NT2/D1 (cell line): Measurements from ENCODE around the gene SLC1A2.
A peak's percentile ranks its signal among the peaks of the same experiment; 100 is the strongest.

Source experiments
- DNase-seq: peaks from one replicate; pipeline ENCODE4 v3.0.0-alpha.2; 2011; ENCODE audit warnings: low read depth, low spot score
- H3K27me3 ChIP-seq: 2 replicates; pipeline ENCODE4 v1.6.0; 2011; ENCODE audit warnings: mild to moderate bottlenecking; ENCODE audit not compliant: insufficient read length, insufficient read depth
- H3K36me3 ChIP-seq: 2 replicates; pipeline ENCODE4 v1.6.1; 2011; ENCODE audit warnings: mild to moderate bottlenecking, low read length, mixed read lengths; ENCODE audit not compliant: insufficient read depth, insufficient read length
- H3K4me1 ChIP-seq: 2 replicates; pipeline ENCODE4 v1.5.1; 2011; ENCODE audit not compliant: insufficient read depth, insufficient read length
- H3K4me3 ChIP-seq: 2 replicates; pipeline ENCODE4 v1.5.1; 2011; ENCODE audit warnings: low read depth; ENCODE audit not compliant: insufficient read length
- H3K9ac ChIP-seq: 2 replicates; pipeline ENCODE4 v1.6.0; 2011; ENCODE audit warnings: low read depth; ENCODE audit not compliant: insufficient read length
- H3K9me3 ChIP-seq: 2 replicates; pipeline ENCODE4 v1.5.1; 2011; ENCODE audit warnings: mild to moderate bottlenecking, low read length; ENCODE audit not compliant: insufficient read depth
- SUZ12 ChIP-seq: IDR thresholded peaks from 2 replicates; pipeline ENCODE4 v1.6.1; 2011; ENCODE audit not compliant: insufficient read length, insufficient read depth; ENCODE audit errors: extremely low read depth
- YY1 ChIP-seq: IDR thresholded peaks from 2 replicates; pipeline ENCODE4 v1.6.1; 2011; ENCODE audit not compliant: insufficient read length, insufficient read depth
- ZNF274 ChIP-seq: IDR thresholded peaks from 2 replicates; pipeline ENCODE4 v1.6.1; 2011; ENCODE audit warnings: mild to moderate bottlenecking, low read depth, low read length

SLC1A2 gene

GRCh38 chr11:35346472-35347156, 72.7 kb downstream of the SLC1A2 start:
- no peak for TF ChIP-seq YY1
- no peak for TF ChIP-seq SUZ12
- TF ChIP-seq ZNF274: no peak
- Histone ChIP-seq H3K4me1 (peaks cover 3% of the 10 kb centered on the region), H3K36me3 (no peaks in the 10 kb centered on the region), H3K4me3 (no peak overlapping the region), H3K9me3 (no peaks in the 10 kb centered on the region; the same call in 1 of the 2 replicates), H3K9ac (no peak overlapping the region), H3K27me3 (no peaks in the 10 kb centered on the region)
- no peak for DNase-seq

GRCh38 chr11:35344681-35345574, 74.4 kb downstream of the SLC1A2 start:
- H3K36me3 ChIP-seq: no peaks in the 10 kb centered on the region
- no peak overlapping the region for H3K4me3 ChIP-seq
- H3K9ac ChIP-seq: no peak overlapping the region
- TF ChIP-seq ZNF274 (no peak), YY1 (no peak), SUZ12 (no peak)
- H3K9me3 ChIP-seq: no peaks in the 10 kb centered on the region; the same call in 1 of the 2 replicates
- H3K27me3 ChIP-seq: no peaks in the 10 kb centered on the region
- DNase-seq: peak; percentile 32
- H3K4me1 ChIP-seq: peaks cover 3% of the 10 kb centered on the region

- Histone ChIP-seq H3K4me3 (no peak overlapping the region), H3K9ac (no peak overlapping the region), H3K4me1 (peaks cover 3% of the 10 kb centered on the region), H3K9me3 (no peaks in the 10 kb centered on the region), H3K36me3 (no peaks in the 10 kb centered on the region), H3K27me3 (no peaks in the 10 kb centered on the region)
- TF ChIP-seq ZNF274: no peak
- no peak for DNase-seq
Observed at GRCh38 chr11:35343033-35343598, 76.2 kb downstream of the SLC1A2 start.

GRCh38 chr11:35340715-35341114, 78.6 kb downstream of the SLC1A2 start:
- H3K27me3 ChIP-seq: no peaks in the 10 kb centered on the region
- no peaks in the 10 kb centered on the region for H3K36me3 ChIP-seq
- H3K4me3 ChIP-seq: no peak overlapping the region
- no peak overlapping the region for H3K9ac ChIP-seq
- H3K9me3 ChIP-seq: no peaks in the 10 kb centered on the region
- peaks cover 3% of the 10 kb centered on the region for H3K4me1 ChIP-seq
- no peak for DNase-seq
- TF ChIP-seq YY1 (no peak), ZNF274 (no peak), SUZ12 (no peak)

GRCh38 chr11:35340071-35340470, 79.3 kb downstream of the SLC1A2 start:
- H3K9ac ChIP-seq: no peak overlapping the region
- TF ChIP-seq YY1 (no peak), ZNF274 (no peak), SUZ12 (no peak)
- peaks cover 2% of the 10 kb centered on the region for H3K4me1 ChIP-seq
- DNase-seq: no peak
- no peak overlapping the region for H3K4me3 ChIP-seq
- no peaks in the 10 kb centered on the region for H3K27me3 ChIP-seq
- H3K9me3 ChIP-seq: no peaks in the 10 kb centered on the region
- H3K36me3 ChIP-seq: no peaks in the 10 kb centered on the region

GRCh38 chr11:35338921-35339320, 80.4 kb downstream of the SLC1A2 start:
- no peaks in the 10 kb centered on the region for H3K9me3 ChIP-seq
- no peak for DNase-seq
- H3K27me3 ChIP-seq: no peaks in the 10 kb centered on the region
- H3K9ac ChIP-seq: no peak overlapping the region
- no peaks in the 10 kb centered on the region for H3K4me1 ChIP-seq
- no peaks in the 10 kb centered on the region for H3K36me3 ChIP-seq
- no peak overlapping the region for H3K4me3 ChIP-seq
- TF ChIP-seq ZNF274 (no peak), YY1 (no peak), SUZ12 (no peak)

- Histone ChIP-seq H3K9me3 (no peaks in the 10 kb centered on the region), H3K27me3 (no peaks in the 10 kb centered on the region), H3K9ac (no peak overlapping the region), H3K36me3 (no peaks in the 10 kb centered on the region), H3K4me1 (no peaks in the 10 kb centered on the region), H3K4me3 (no peak overlapping the region)
- DNase-seq: no peak
- TF ChIP-seq YY1 (no peak), ZNF274 (no peak), SUZ12 (no peak)
Observed at GRCh38 chr11:35337914-35338305, 81.4 kb downstream of the SLC1A2 start.
